ENCODE results near the gene LY6G6F.
A peak's percentile ranks its signal among the peaks of the same experiment; 100 is the strongest.

LY6G6F gene

GRCh38 chr6:31706599-31706998 lies at the start of gene LY6G6F:
LY6G6F (plus strand) TSS chr6:31706866; CDS start chr6:31706907, 41 bp downstream.
- DNase-seq = no peak

- no peak for DNase-seq
Observed at GRCh38 chr6:31657406-31658157, 49.1 kb upstream of the LY6G6F start.

GRCh38 chr6:31658158-31658688 lies 48.4 kb upstream of the LY6G6F start:
- DNase-seq = no peak

- no peak for DNase-seq
Observed at GRCh38 chr6:31658983-31659648, 47.5 kb upstream of the LY6G6F start.

- DNase-seq = no peak
Observed at GRCh38 chr6:31659649-31660380, 46.9 kb upstream of the LY6G6F start.

- peak; percentile 69 for DNase-seq
Observed at GRCh38 chr6:31660381-31661261, 46.0 kb upstream of the LY6G6F start, which contains the start of gene C6orf47. C6orf47 (minus strand) TSS chr6:31660778; CDS start chr6:31659947, 831 bp downstream.

GRCh38 chr6:31661262-31662123 lies 45.2 kb upstream of the LY6G6F start:
- DNase-seq = no peak

GRCh38 chr6:31662124-31662723 lies 44.4 kb upstream of the LY6G6F start:
- DNase-seq = no peak

GRCh38 chr6:31663126-31663960 lies 43.3 kb upstream of the LY6G6F start:
- no peak for DNase-seq

- peak; percentile 58 for DNase-seq
Observed at GRCh38 chr6:31663961-31664789, 42.5 kb upstream of the LY6G6F start.

GRCh38 chr6:31664790-31665500 lies 41.7 kb upstream of the LY6G6F start, which contains the start of gene GPANK1:
GPANK1 (minus strand) TSS chr6:31664997; CDS start chr6:31664478, 519 bp downstream.
- peak; percentile 90 for DNase-seq

- peak; percentile 98 for DNase-seq
Observed at GRCh38 chr6:31665501-31666336, 40.9 kb upstream of the LY6G6F start, which contains the start of gene CSNK2B. CSNK2B (plus strand) TSS chr6:31666080; CDS start chr6:31666832, 752 bp downstream.

GRCh38 chr6:31666337-31666965 lies 40.2 kb upstream of the LY6G6F start:
- DNase-seq = peak; percentile 2

- no peak for DNase-seq
Observed at GRCh38 chr6:31669676-31670075, 37.0 kb upstream of the LY6G6F start, which contains the start of gene LY6G5B. LY6G5B (plus strand) TSS chr6:31669976; CDS start chr6:31670951, 975 bp downstream.

GRCh38 chr6:31676322-31676903 lies 30.3 kb upstream of the LY6G6F start:
- DNase-seq = no peak

- no peak for DNase-seq
Observed at GRCh38 chr6:31676904-31677303, 29.8 kb upstream of the LY6G6F start.
